Activated CD8-positive, alpha-beta memory T cell treated with anti-CD3 and anti-CD28 coated beads, Interleukin-2, amount 50 U/mL, for 1 hour (primary cell): ENCODE data around the gene PKNOX1.
"Not testable (repeated sequence)": the region's sequence is repeated elsewhere in the genome, so short reads cannot be mapped to it uniquely, and the experiment has no call there.

Experiments used
- DNase-seq: peaks from one replicate; pipeline ENCODE4 v3.0.0-alpha.2; 2020; ENCODE audit errors: extremely low read depth

PKNOX1 gene

GRCh38 chr21:43045876-43046821, 71.8 kb downstream of the PKNOX1 start:
- not testable (repeated sequence) for DNase-seq

- DNase-seq, result not testable (repeated sequence)
These were observed 78.8 kb downstream of the PKNOX1 start for GRCh38 chr21:43053112-43053511.

- not testable (repeated sequence) for DNase-seq
These were observed 88.7 kb downstream of the PKNOX1 start for GRCh38 chr21:43062955-43063664.

GRCh38 chr21:43064265-43064917, 90.0 kb downstream of the PKNOX1 start:
- not testable (repeated sequence) for DNase-seq

GRCh38 chr21:43065991-43066390, 91.6 kb downstream of the PKNOX1 start:
- DNase-seq, result not testable (repeated sequence)

- not testable (repeated sequence) for DNase-seq
These were observed 92.3 kb downstream of the PKNOX1 start for GRCh38 chr21:43066690-43067089.

- DNase-seq, result not testable (repeated sequence)
These were observed 93.7 kb downstream of the PKNOX1 start for GRCh38 chr21:43068065-43068464.

GRCh38 chr21:43069682-43070081, 95.3 kb downstream of the PKNOX1 start:
- DNase-seq, result not testable (repeated sequence)

- DNase-seq, result not testable (repeated sequence)
These were observed 98.4 kb downstream of the PKNOX1 start for GRCh38 chr21:43072742-43073141.

- not testable (repeated sequence) for DNase-seq
These were observed 100.2 kb downstream of the PKNOX1 start for GRCh38 chr21:43074401-43075169.

- not testable (repeated sequence) for DNase-seq
These were observed 101.0 kb downstream of the PKNOX1 start, which contains the start of gene CBS for GRCh38 chr21:43075170-43076022. CBS (minus strand) TSS chr21:43075835; CDS start chr21:43072193, 3,642 bp downstream.

- not testable (repeated sequence) for DNase-seq
These were observed 101.8 kb downstream of the PKNOX1 start for GRCh38 chr21:43076023-43076637.

- not testable (repeated sequence) for DNase-seq
These were observed 102.3 kb downstream of the PKNOX1 start for GRCh38 chr21:43076643-43077042.

GRCh38 chr21:43082587-43083300, 108.4 kb downstream of the PKNOX1 start:
- DNase-seq, result not testable (repeated sequence)
